Measurements from ENCODE around the gene HSFY2.
"Not testable (repeated sequence)": the region's sequence is repeated elsewhere in the genome, so short reads cannot be mapped to it uniquely, and the experiment has no call there.

The HSFY2 gene, protein sequence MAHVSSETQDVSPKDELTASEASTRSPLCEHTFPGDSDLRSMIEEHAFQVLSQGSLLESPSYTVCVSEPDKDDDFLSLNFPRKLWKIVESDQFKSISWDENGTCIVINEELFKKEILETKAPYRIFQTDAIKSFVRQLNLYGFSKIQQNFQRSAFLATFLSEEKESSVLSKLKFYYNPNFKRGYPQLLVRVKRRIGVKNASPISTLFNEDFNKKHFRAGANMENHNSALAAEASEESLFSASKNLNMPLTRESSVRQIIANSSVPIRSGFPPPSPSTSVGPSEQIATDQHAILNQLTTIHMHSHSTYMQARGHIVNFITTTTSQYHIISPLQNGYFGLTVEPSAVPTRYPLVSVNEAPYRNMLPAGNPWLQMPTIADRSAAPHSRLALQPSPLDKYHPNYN

GRCh38 chrY:18773635-18774034 is at the start of gene HSFY2:
HSFY2 (minus strand) TSS chrY:18773735; CDS start chrY:18773618, 117 bp downstream.
- not testable (repeated sequence) for DNase-seq

- DNase-seq, result not testable (repeated sequence)
These were observed 42.2 kb upstream of the HSFY2 start for GRCh38 chrY:18815751-18816150.

DNA sequence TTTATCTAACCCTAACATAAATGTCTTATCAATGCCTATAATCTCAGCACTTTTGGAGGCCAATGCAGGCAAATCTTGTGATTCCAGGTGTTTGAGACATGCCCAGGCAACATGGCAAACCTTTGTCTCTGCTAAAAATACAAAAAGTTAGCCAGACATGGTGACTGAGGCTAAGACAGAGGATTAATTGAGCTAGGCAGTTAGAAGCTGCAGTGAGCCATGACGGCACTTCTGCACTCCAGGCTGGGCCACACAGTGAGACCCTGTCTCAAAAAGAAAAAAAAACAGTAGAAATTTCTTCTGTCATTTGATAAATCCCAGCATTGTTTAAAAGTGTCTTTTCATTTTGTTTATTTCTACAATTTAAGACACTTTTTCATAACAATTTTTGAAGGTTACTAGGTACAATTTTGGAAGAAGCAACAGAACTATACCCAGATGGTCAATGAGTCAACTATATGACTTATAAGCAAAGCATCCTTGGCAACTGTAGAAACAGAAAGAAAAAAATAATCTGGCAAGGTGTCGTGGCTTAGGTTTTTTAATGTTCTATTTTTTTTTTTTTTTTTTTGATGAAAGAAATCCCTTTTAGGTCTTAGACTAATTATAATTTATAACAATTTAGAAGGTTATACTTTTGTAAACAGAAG is 15.3 kb upstream of the HSFY2 start:
- DNase-seq, result not testable (repeated sequence)

DNA sequence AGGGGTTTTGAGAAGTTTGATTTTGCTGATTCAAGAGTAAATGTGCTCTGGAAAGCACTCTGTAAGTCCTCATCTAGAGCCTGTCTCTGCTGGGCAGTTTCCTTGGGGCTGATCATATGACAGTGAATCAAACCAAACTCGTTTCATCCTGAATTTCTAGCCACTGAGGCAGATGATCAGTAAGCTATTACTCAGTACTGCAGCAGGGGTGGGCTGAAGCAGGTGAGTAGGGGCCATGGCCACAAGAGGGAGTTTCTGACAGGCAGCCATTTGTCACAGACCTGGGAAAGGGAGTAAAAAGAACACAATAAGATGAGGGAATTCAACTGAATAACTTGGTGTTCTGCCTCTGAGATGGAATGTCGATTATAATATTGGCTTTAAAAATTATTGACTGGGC is 19.5 kb downstream of the HSFY2 start:
- DNase-seq, result not testable (repeated sequence)

DNA sequence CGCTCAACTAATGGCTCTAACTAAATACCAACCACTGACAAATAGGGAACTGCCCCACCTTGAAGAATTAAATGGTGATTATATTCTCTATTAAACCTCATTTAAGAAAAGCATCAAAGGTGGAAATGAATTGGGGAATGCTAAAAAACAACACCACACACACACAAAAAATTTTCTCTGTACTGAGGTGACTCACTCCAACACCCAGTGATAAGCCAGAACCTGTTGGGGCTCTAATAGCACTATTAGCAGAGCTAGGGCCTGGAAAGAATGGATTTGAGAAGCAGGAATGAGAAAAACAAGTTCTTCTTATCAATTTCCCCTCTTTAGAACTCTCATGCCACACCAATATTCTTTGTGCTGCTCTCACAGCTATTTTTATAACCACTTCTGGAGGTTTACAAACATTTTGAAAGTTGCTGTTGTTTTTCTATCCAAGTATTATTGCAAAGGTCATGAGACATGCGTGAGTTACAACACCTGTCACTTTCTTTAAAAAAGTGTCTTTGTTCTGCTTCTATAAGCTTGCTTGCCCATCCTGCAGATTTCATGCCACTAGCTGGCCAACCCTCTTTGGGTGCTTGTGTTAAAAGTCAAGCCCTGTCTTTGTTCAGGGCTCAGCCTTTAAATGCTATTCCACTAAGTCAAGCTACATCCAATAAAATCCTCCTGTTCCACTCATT is 20.3 kb downstream of the HSFY2 start:
- not testable (repeated sequence) for DNase-seq

- not testable (repeated sequence) for DNase-seq
These were observed 49.8 kb downstream of the HSFY2 start for GRCh38 chrY:18723714-18724113.

All from NK-92 treated with Interleukin-12 subunit alpha and Interleukin-12 subunit beta, amount 100 ng/mL, for 24 hours (cell line).